GM21390 (cell line): Measurements from ENCODE around the gene ZNF513.

ENCODE experiments used
- ATAC-seq: cut with Tn5 transposase; IDR thresholded peaks from one replicate; pipeline ENCODE4 v1.9.1; 2021; ENCODE audit not compliant: unreplicated experiment

Gene ZNF513

DNA sequence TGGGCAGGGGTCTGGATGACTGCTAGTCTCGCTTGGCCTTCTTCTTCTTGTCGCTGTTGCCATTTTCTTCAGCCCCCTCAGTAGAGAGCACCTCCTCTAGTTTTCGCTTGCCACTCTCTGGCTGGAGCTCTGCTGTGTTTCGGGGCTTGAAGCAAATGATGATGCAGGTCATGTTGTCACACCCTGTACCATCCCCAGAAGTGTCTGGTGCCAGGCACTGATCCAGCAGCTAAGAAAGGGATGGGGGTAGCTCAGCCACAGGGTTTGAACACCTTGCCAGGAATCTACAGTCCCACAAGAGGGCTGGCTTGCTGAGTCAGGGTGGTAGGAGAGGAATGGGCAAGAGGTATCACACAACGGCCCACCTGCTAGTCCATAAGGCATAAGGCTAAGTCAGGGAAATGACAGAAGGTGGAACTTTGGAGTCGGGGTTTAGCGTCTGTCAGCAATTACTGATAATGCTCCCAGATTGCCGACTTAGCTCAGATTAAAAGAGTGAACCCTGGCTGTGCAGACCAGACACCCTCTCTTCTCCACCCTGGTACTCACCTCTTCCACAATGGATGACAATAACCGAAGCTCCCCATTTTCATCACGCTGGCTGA, 1.1 kb upstream of the ZNF513 start:
- no peak for ATAC-seq

- ATAC-seq = no peak
These were observed 503 bp downstream of the ZNF513 start for GRCh38 chr2:27379836-27380625.

- no peak for ATAC-seq
These were observed 1.1 kb downstream of the ZNF513 start for GRCh38 chr2:27379383-27379835.

GRCh38 chr2:27378809-27379290, 1.7 kb downstream of the ZNF513 start:
- no peak for ATAC-seq

- ATAC-seq = no peak
These were observed 2.3 kb downstream of the ZNF513 start for GRCh38 chr2:27378096-27378808.

DNA sequence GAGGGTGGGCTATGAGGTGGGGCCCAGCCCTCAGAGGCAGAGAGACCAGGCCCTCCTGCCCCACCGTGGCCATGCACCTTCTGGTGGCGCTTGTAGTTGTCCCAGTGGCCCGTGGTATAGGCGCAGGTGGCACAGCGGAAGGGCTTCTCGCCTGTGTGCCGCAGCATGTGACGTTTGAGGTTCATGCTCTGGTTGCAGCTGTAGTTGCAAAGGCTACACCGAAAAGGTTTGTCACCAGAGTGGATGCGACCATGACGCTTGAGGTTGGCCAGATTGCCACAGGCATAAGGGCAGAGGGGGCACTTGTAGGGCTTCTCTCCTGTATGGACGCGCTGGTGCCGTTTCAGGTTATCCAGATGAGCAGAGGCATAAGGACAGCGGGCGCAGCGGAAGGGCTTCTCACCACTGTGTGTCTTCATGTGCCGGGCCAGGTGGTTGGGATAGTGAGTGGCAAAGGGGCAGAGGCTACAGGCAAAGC, 2.9 kb downstream of the ZNF513 start:
- no peak for ATAC-seq

- ATAC-seq = no peak
These were observed 3.5 kb downstream of the ZNF513 start for GRCh38 chr2:27376866-27377617.

GRCh38 chr2:27376151-27376865, 4.2 kb downstream of the ZNF513 start:
- ATAC-seq = no peak

- no peak for ATAC-seq
These were observed 4.9 kb downstream of the ZNF513 start for GRCh38 chr2:27375513-27376099.

DNA sequence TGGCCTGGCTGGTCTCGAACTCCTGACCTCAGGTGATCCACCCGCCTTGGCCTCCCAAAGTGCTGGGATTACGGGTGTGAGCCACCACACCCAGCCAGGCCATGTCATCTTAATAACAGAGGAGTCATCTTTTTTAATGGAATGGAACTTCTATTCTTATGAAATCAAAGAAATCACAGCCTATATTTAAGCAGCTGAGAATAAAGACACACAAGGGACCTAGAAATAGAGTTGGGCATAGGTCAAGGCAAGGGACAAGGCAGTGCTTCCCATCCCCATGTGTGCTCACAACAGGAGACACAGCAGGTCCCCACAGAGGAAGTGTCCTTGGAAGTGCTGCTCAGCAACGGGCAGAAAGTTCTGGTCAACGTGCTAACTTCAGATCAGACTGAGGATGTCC, 7.0 kb downstream of the ZNF513 start:
- no peak for ATAC-seq

GRCh38 chr2:27372937-27373336, 7.6 kb downstream of the ZNF513 start:
- ATAC-seq = no peak

- peak; percentile 32 for ATAC-seq
These were observed 9.5 kb downstream of the ZNF513 start for GRCh38 chr2:27370816-27371620.

DNA sequence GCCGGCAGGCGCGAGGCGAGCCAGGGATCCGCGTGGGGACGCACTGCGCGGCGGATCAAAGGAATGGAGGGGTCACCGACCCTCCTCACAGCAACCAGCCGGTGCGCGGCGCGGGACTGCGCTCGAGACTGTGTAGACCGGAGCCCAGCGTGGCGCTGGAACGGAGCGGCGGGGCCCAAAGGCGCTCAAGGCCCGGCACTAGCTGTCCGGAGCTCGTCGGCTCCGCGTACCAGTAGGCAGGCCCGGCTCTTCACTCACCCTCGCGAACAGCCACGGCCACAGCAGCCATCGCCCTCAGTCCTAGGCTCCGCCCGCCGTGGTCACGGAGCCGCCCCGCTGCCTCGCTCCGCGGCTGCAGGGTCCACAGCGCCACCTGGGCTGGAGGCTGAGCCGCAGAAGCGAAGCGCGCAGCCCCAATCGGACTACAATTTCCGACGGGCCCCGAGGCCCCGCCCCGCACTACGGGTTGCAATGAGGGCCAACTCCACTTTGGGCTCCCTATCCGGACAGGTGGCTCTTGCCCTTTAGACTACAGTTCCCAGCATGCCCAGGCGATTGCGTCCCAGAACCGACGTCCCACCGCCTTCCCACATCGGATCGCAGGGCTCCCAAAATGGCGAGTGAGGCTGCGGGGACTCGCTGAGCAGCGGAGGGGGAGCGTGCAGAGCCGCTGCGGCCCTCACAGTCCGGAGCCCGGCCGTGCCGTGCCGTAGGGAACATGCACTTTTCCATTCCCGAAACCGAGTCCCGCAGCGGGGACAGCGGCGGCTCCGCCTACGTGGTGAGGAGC, 10.3 kb downstream of the ZNF513 start, which contains the start of the genes EIF2B4 and SNX17:
Gene EIF2B4 (minus strand): TSS at position 313 of the 790 bp plus-strand sequence. CDS start 24 bp downstream, at position 289.
Gene SNX17 (plus strand): TSS at position 591 of the 790 bp plus-strand sequence. CDS start 128 bp downstream, at position 719.
- ATAC-seq = peak; percentile 86

GRCh38 chr2:27369471-27370025, 11.0 kb downstream of the ZNF513 start:
- ATAC-seq = peak; percentile 6

GRCh38 chr2:27363933-27364332, 16.6 kb downstream of the ZNF513 start:
- no peak for ATAC-seq

DNA sequence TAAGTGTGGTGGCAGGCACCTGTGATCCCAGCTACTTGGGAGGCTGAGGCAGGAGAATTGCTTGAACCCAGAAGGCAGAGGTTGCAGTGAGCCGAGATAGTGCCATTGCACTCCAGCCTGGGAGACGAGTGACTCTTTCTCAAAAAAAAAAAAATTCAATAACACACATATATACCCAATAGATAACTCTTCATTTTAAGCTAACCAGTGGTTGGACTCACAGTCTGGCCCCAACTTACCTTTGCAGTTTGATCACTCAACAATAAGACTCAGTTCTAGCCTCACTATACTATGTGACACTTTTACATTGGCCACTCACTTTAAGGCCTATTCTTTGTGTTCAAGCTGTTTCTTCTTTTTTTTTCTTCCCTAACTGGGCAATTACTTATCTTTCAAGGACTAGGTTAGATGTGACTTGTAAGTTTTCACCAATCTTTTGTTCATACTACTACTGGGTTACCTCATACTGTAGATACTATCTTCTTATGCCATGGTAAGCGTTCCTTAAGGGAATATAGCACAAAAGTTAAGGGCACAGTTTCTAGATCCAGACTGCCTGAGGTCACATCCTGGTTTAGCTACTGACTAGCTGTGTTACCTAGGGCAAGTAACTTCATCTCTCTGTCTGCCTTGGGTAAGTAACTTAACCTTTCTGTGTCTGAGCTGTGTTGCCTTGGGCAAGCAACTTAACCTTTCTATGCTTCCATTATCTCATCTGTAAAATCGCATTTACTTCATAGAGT, 17.7 kb downstream of the ZNF513 start:
- ATAC-seq = no peak
